Lower leg skin (tissue), 4 donors: ENCODE data around the gene NDUFS4. TPM values are rescaled to one million over a fixed set of nuclear protein-coding genes. Genes with fewer than 3 reads are reported as not detected.
"Not testable (repeated sequence)": the region's sequence is repeated elsewhere in the genome, so short reads cannot be mapped to it uniquely, and the experiment has no call there.

Experiments used
- DNase-seq, 2 donors: peaks; one replicate each; pipeline ENCODE4 v3.0.0-alpha.2; 2019; ENCODE audit warnings: low spot score in 2 of 2
- H3K4me3 ChIP-seq: fragments of 200-600 bp; sonication (generic); 2 replicates; pipeline ENCODE4 v1.5.1; 2017; ENCODE audit warnings: mild to moderate bottlenecking, low read depth; ENCODE audit not compliant: poor library complexity, severe bottlenecking
- POLR2A ChIP-seq, 2 donors: fragments of 450-650 bp; IDR thresholded peaks; one replicate each; pipeline ENCODE4 v1.6.1; 2016 to 2017; ENCODE audit warnings: antibody characterized with exemption in 2 of 2, mild to moderate bottlenecking in 1 of 2, moderate library complexity in 1 of 2
- WGBS, 2 donors: methylation state at CpG; one replicate each; pipeline ENCODE4 v1.1.5; 2018; 5-methylcytosine and 5-hydroxymethylcytosine counted together
- intact Hi-C: fragments of 100-400 bp; cut with DNase I; formaldehyde crosslinking; loops from one replicate; pipeline ENCODE4 v1.15.0; 2023; ENCODE audit warnings: low total_unique reads
- total RNA-seq, 4 donors: library from RNA; depleted of rRNA; stranded (reverse); fragments of >200 nt; gene quantifications; one replicate each; pipeline ENCODE4 v1.1.0, GENCODE V29; 2016
- TF ChIP-seq, protein P1 (sequence below), 3 donors: fragments of 450-650 bp; IDR thresholded peaks; one replicate each; pipeline ENCODE4 v1.5.1; 2016; ENCODE audit warnings: antibody characterized with exemption in 3 of 3, mild to moderate bottlenecking in 3 of 3, moderate library complexity in 2 of 3

The NDUFS4 gene
- total RNA-seq, 4 donors from 2014 or later, result 45.4 to 91.0 (median 76.7) TPM

DNA sequence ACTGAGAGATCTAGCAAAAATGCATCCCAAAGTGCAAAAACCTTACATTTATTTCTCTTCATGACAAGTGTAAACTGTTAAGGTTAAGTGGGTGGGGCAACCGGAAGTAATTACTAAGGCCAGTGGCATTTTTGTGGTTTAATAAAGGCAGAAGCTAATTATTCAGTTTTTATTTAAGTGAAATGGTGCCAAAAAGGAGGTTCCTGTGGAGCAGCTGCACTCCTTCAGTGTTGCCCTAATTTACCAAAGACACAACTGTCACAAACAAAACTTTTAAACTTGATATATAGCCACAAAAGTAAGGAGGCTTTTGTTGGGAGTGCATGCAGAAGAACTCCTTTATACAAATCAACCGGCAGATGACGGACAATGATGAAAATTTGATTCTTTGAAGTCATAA, 81.6 kb downstream of the NDUFS4 start:
- H3K4me3 ChIP-seq, result no peak overlapping the region
- intact Hi-C loops, result no loop called here
- TF ChIP-seq POLR2A (IDR thresholded peaks at IDR 0.05), result no peak
- TF ChIP-seq, protein P1, sequence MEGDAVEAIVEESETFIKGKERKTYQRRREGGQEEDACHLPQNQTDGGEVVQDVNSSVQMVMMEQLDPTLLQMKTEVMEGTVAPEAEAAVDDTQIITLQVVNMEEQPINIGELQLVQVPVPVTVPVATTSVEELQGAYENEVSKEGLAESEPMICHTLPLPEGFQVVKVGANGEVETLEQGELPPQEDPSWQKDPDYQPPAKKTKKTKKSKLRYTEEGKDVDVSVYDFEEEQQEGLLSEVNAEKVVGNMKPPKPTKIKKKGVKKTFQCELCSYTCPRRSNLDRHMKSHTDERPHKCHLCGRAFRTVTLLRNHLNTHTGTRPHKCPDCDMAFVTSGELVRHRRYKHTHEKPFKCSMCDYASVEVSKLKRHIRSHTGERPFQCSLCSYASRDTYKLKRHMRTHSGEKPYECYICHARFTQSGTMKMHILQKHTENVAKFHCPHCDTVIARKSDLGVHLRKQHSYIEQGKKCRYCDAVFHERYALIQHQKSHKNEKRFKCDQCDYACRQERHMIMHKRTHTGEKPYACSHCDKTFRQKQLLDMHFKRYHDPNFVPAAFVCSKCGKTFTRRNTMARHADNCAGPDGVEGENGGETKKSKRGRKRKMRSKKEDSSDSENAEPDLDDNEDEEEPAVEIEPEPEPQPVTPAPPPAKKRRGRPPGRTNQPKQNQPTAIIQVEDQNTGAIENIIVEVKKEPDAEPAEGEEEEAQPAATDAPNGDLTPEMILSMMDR (IDR thresholded peaks at IDR 0.05), result no peak
- DNase-seq, result no peak
- WGBS, 2 donors, result 43 to 45% methylated on average over 3 of the region's 3 CpGs

DNA sequence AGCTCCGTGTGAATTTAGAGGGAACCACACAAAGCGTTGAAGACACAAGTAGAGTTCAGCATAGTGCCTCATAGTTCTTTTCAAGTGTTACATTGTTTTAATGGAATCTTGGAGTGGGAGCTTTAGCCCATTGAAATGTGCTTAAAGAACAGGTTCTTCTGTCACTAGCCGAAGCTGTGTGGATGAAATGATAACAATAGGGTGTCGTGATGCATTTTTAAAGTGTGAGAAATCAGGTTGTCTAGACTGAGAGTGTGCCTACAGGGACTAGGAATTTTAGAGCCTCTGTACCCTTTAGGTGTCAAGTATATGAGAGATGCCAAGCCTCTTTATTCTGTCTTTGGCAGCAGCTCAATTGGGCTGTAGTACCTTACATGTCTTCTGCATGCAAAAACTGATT, 83.0 kb downstream of the NDUFS4 start:
- WGBS, 2 donors, result 77 to 84% methylated on average over 4 of the region's 4 CpGs
- no peak for TF ChIP-seq POLR2A (IDR thresholded peaks at IDR 0.05)
- TF ChIP-seq, protein P1 (IDR thresholded peaks at IDR 0.05), result no peak
- intact Hi-C loops, result no loop called here
- no peak for DNase-seq
- H3K4me3 ChIP-seq, result no peak overlapping the region

DNA sequence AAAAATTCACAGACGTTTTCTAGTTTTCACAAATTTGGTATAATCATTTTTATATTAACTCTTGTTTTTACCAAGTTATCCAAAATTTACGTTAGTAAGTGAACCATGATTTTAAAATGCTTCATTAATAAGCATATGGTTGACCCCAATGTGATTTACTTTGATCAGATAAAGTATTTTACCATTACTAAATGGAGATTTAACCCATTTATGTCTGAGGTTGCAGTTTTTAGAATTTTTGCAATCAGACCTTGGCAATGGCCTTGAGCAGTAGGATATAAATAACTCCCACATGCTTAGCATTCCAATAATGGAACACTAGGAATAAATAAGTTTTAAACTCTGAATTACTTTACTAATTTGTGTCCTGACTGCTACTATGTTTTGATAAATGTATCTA, 84.6 kb downstream of the NDUFS4 start:
- 72 to 75% methylated on average over 2 of the region's 2 CpGs for WGBS, 2 donors
- DNase-seq, result no peak
- no peak overlapping the region for H3K4me3 ChIP-seq
- no peak for TF ChIP-seq POLR2A (IDR thresholded peaks at IDR 0.05)
- TF ChIP-seq, protein P1 (IDR thresholded peaks at IDR 0.05), result no peak
- intact Hi-C loops, result no loop called here

DNA sequence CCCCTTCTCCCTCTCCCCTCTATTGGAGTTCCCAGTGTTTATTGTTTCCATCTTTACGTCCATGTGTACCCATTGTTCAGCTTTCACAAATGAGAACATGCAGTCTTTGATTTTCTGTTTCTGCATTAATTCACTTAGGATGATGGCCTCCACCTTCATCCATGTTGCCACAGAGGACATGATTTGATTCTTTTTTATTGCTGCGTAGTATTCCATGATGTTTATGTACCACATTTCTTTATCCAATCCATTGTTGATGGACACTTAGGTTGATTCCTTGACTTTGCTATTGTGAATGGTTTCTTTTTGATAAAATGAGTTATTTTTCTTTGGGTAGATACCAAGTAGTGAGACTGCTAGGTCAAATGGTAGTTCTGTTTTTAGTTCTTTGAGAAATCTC, 88.9 kb downstream of the NDUFS4 start:
- H3K4me3 ChIP-seq, result no peak overlapping the region
- intact Hi-C loops, result no loop called here
- DNase-seq, result no peak
- 78 to 100% methylated on average over 2 of the region's 2 CpGs for WGBS, 2 donors
- TF ChIP-seq, protein P1 (IDR thresholded peaks at IDR 0.05), result no peak
- TF ChIP-seq POLR2A (IDR thresholded peaks at IDR 0.05), result no peak

DNA sequence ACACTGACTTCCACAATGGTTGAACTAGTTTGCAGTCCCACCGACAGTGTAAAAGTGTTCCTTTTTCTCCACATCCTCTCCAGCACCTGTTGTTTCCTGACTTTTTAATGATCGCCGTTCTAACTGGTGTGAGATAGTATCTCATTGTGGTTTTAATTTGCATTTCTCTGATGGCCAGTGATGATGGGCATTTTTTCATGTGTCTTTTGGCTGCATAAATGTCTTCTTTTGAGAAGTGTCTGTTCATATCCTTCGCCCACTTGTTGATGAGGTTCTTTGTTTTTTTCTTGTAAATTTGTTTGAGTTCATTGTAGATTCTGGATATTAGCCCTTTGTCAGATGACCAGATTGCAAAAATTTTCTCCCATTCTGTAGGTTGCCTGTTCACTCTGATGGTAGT, 100.1 kb downstream of the NDUFS4 start:
- DNase-seq, intact Hi-C loops, H3K4me3 ChIP-seq: not testable (repeated sequence)
- 92 to 97% methylated on average over 4 of the region's 4 CpGs for WGBS, 2 donors

DNA sequence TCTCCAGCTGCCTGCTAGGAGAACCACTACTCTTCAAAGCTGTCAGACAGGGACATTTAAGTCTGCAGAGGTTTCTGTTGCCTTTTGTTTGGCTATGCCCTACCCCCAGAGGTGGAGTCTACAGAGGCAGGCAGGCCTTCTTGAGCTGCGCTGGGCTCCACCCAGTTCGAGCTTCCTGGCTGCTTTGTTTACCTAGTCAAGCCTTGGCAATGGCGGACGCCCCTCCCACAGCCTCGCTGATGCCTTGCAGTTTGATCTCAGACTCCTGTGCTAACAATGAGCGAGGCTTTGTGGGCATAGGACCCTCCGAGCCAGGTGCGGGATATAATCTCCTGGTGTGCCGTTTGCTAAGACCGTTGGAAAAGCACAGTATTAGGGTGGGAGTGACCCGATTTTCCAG, 104.9 kb downstream of the NDUFS4 start:
- DNase-seq, intact Hi-C loops, H3K4me3 ChIP-seq: not testable (repeated sequence)
- WGBS, 2 donors, result 98 to 99% methylated on average over 11 of the region's 11 CpGs

DNA sequence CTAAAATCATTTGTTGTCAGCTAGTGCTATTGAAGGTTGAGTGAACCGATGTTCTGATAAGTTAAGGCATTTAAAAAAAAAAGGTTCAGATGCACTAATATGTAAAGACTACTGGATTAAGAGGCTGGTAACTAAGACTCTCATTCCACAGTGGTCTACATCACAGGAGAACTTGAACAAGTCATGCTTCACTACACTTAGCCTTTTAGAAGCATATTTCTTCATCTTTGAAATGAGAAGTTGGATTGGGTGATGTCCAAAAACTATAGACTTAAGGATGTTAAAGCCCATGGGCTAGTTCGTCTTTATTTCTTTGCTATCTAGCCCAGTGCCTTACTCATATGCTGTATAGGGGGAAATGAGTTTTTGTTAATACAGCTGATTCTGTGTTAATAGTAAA, 107.2 kb downstream of the NDUFS4 start:
- no peak overlapping the region for H3K4me3 ChIP-seq
- 92 to 95% methylated on average over 2 of the region's 2 CpGs for WGBS, 2 donors
- TF ChIP-seq, protein P1 (IDR thresholded peaks at IDR 0.05), result no peak
- no peak for DNase-seq
- intact Hi-C loops, result no loop called here
